Measurements from ENCODE around the gene TCEANC. TPM values are rescaled to one million over a fixed set of nuclear protein-coding genes. Genes with fewer than 3 reads are reported as not detected.
"Not testable (repeated sequence)": the region's sequence is repeated elsewhere in the genome, so short reads cannot be mapped to it uniquely, and the experiment has no call there.

TCEANC gene, protein sequence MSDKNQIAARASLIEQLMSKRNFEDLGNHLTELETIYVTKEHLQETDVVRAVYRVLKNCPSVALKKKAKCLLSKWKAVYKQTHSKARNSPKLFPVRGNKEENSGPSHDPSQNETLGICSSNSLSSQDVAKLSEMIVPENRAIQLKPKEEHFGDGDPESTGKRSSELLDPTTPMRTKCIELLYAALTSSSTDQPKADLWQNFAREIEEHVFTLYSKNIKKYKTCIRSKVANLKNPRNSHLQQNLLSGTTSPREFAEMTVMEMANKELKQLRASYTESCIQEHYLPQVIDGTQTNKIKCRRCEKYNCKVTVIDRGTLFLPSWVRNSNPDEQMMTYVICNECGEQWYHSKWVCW
- 13.0 TPM for polyA plus RNA-seq

DNA sequence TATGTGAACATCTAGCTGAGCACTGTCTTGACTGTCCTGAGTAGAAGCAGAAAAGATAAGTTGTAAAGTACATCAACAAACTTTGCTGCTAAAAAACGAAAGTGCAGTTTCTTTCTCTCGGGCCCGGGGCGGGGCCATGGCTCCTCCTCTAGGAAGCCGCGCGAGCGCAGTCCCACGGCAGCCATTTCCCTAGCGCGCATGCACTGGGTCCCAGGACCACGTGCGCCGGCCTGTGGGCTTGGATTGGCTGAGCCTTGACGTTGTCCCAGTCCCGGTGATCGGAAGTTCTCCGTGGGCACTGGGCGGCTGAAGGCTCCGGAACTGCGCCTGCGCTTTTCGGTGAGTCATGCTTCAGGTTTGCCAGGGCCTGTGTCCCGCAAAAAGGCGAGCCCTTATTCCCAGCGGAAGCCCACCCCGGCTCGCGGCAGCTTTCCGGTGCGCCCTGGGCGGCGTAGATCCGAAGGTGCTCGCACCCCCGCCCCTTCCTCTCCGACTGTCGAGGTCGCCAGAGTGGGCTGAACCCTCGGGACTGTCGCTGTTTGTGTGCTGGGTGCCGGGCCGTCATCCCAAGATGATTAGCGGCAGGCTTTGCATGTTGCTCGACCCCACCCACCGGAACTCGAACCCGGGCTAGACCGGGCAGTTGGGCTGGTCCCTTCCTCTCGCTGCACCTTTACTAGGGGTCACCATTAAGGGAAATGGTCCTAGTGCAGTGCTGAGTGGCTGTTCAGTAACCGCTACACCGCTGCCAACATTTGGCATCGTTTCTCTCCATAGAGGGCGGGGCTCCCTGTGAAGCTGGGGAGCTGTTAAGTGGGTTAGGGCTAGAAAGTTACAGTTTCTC is at the start of gene TCEANC:
Gene TCEANC (plus strand): TSS at position 292 of the 844 bp plus-strand sequence. CDS start 9,368 bp downstream, outside the sequence.
- no peaks in the 10 kb centered on the region for H3K36me3 Mint-ChIP-seq
- peak within 1 kb of the TSS; percentile 94 to 99 (median 96) for H3K4me3 Mint-ChIP-seq
- H3K4me1 Mint-ChIP-seq: peaks cover 10 to 18% (median 14%) of the 10 kb centered on the region in 3 donors

DNA sequence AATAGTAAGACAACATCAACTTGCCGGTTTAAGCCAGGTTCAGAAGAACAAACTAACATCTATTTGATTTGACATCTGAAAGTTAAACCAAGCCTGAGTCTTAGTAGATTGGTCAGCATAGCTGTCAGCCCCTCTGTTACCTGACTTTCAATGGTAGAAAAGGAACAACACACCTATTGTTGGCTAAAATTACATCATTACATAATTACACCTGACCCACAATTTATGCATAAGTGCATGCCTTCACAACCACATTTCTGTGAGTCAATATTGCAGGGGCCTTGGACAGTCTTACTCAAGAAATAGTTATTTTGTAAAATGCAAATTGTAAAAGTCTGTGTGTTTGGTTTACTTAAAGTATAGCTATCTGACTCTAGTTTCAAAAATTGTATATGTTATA is 47.3 kb upstream of the TCEANC start:
- no peaks in the 10 kb centered on the region for H3K36me3 Mint-ChIP-seq
- peaks cover 0 to 2% (median 0%) of the 10 kb centered on the region in 3 donors for H3K4me1 Mint-ChIP-seq
- H3K27ac Mint-ChIP-seq: no peak overlapping the region
- peaks cover 23% of the 10 kb centered on the region for H3K27me3 Mint-ChIP-seq
- H3K9me3 Mint-ChIP-seq: peaks cover 0 to 5% (median 2%) of the 10 kb centered on the region in 3 donors
- H3K4me3 Mint-ChIP-seq: no peak overlapping the region

More for the DNA sequence above, at the start of gene TCEANC:
- H3K27ac Mint-ChIP-seq: peak within 1 kb of the TSS; percentile 97 to 99 (median 98)
- H3K9me3 Mint-ChIP-seq: peaks cover 0 to 2% (median 0%) of the 10 kb centered on the region in 3 donors
- H3K27me3 Mint-ChIP-seq: no peaks in the 10 kb centered on the region

DNA sequence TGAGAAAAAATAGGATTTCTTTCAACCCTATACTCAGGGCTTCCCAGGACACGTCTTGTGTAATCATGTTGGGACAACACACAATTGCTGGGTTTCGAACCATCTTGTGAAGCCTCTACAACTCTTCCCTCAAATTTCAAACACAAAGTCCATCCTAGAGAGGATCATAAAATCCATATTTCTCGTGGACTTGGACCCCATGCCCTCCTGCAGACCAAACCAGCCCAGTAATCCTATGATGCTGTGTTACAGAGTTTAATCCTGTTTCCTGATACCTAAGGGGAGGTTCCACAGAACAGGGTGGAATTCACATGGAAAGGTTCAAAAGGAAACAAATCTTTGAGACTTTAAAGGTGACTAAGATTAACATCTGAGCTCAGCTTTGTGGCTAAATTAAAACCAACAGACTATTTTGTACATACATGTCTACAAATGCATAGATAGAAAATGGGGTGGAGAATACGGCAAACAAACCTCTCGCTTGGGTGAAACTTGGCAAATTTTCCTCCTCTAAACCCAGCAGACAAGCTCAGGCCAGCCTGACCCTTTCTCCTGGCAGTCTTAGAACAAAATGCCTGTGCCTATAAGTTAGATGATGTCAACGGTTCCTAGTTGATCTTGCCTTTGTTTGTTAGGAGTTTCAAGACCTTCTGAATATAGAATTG is 45.5 kb upstream of the TCEANC start:
- H3K4me3 Mint-ChIP-seq: no peak overlapping the region
- peaks cover 0 to 3% (median 2%) of the 10 kb centered on the region in 3 donors for H3K9me3 Mint-ChIP-seq
- H3K36me3 Mint-ChIP-seq: no peaks in the 10 kb centered on the region
- peaks cover 15% of the 10 kb centered on the region for H3K27me3 Mint-ChIP-seq
- peaks cover 0 to 2% (median 0%) of the 10 kb centered on the region in 3 donors for H3K4me1 Mint-ChIP-seq
- H3K27ac Mint-ChIP-seq: no peak overlapping the region

DNA sequence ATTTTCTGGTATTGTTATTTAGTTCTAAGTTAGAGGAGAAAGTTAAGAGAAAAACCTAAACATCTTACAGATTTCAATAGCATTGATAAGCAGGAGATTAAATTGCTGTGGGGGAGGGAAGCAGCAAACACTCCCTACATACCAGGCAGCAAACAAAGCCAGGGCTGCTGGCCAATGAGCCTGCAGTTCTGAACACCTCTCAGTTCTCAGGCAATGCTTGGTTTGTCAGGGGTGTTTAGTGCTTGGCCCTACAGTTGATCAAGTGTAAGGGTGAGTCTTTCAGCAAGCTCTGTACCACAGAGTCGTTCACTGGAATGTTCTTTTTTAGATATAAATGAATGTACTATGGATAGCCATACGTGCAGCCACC is 45.0 kb upstream of the TCEANC start:
- no peak overlapping the region for H3K27ac Mint-ChIP-seq
- peaks cover 0 to 2% (median 0%) of the 10 kb centered on the region in 3 donors for H3K4me1 Mint-ChIP-seq
- peaks cover 0 to 2% (median 0%) of the 10 kb centered on the region in 3 donors for H3K9me3 Mint-ChIP-seq
- H3K36me3 Mint-ChIP-seq: no peaks in the 10 kb centered on the region
- H3K4me3 Mint-ChIP-seq: no peak overlapping the region
- peaks cover 12% of the 10 kb centered on the region for H3K27me3 Mint-ChIP-seq

DNA sequence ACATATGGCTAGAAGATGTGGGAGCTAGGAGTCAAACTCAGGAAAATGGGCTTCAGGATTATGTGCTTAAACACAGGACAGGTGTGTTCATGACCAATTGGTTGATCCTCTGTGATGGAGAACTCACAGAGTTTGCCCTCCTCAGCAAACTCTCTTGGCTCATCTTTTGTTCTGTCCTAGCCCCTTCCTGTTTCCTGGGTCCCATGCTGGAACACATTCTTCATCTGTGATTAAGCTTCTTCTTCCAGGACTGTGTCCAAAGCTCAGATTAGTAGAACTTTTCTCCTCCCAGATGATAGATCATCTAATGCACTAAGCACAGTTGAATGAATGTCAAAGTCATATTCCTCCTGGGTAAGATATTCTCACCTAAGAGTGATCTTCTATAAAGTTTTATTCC is 38.8 kb upstream of the TCEANC start:
- H3K27me3 Mint-ChIP-seq: peaks cover 8% of the 10 kb centered on the region
- no peak overlapping the region for H3K27ac Mint-ChIP-seq
- no peaks in the 10 kb centered on the region for H3K9me3 Mint-ChIP-seq
- peaks cover 0 to 5% (median 2%) of the 10 kb centered on the region in 3 donors for H3K4me1 Mint-ChIP-seq
- H3K36me3 Mint-ChIP-seq: peaks cover 5% of the 10 kb centered on the region
- H3K4me3 Mint-ChIP-seq: no peak overlapping the region

DNA sequence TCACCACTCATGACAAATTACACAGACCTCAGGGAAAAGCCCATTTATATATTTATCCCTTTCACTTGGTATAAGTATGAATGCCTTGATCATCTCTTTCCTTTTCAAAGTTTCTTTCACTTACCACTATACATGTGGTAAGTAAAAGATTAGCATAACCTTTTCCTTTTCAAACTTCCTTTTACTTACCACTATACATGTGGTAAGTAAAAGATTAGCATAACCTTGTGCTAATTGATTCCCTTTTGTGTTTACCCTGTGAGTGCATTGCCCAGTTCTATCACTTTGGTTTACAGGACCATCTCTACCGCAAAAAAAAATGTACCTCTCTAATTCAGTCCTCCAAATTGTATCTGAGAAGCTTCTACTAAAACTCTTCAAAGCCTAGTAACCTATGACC is 32.7 kb upstream of the TCEANC start:
- Mint-ChIP-seq H3K27me3 (peaks cover 19% of the 10 kb centered on the region), H3K36me3 (peaks cover 5% of the 10 kb centered on the region), H3K4me1 (peaks cover 0 to 1% (median 0%) of the 10 kb centered on the region in 3 donors), H3K27ac (no peak overlapping the region), H3K9me3 (peaks cover 0 to 3% (median 2%) of the 10 kb centered on the region in 3 donors), H3K4me3 (no peak overlapping the region)

DNA sequence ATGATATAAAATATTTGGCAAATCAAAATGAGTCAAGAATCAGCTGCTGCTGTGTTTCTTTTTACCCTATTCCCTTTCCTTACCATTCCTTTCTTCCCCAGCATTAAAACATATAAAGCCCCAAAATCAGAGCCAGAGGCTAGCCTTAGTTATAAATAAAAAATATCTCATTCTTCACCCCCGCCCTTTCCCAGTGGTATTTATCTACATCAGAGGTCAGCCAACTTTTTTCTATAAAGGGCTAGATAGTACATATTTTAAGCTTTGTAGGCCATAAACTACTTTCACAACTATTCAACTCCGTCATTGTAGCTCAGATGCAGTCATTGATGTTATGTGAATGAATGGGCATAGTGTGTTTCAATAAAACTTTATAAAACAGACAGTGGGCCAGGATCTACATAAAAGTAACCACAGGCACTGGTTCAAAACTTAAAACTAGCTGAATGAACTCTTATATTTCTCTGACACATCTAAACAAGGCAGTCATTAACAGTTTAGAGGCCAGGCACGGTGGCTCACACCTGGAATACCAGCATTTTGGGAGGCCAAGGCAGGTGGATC is 30.5 kb upstream of the TCEANC start:
- H3K4me3 Mint-ChIP-seq: no peak overlapping the region
- H3K9me3 Mint-ChIP-seq: peaks cover 0 to 3% (median 2%) of the 10 kb centered on the region in 3 donors
- no peaks in the 10 kb centered on the region for H3K4me1 Mint-ChIP-seq
- peaks cover 22% of the 10 kb centered on the region for H3K27me3 Mint-ChIP-seq
- H3K27ac Mint-ChIP-seq: no peak overlapping the region
- peaks cover 5% of the 10 kb centered on the region for H3K36me3 Mint-ChIP-seq

DNA sequence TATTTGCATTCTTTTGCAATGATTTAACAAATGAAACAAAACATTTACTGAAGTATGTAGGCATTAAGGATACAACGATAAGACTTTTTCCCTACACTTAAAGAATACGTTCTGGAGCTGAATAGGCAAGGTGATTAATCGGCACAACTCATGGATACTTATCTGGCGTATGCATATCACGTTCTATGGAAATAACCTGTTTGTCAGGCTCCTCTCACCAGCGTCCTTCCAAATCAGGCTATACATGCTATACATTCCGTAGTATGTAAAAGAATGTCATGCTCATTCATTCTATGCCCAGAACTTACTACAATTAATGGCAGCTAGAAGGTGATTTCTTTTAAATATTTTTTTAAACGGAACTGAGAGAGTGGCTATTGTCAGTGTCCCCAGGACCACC is 25.6 kb upstream of the TCEANC start:
- H3K27ac Mint-ChIP-seq: no peak overlapping the region

DNA sequence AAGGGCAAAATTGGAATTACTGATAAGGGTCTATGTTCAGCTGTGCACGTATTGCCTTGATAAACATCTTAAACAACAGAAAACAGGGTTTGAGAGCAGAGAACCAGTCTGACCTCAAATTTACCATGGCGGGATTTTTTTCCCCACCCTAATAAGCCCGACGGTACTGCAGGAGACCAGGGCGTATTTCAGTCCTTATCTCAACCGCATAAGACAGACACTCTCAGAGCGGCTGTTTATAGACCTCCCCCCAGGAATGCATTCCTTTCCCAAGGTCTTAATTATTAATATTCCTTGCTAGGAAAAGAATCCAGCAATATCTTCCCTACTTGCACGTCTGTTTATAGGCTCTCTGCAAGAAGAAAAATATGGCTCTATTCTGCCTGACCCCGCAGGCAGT is 15.7 kb upstream of the TCEANC start:
- not testable (repeated sequence) for H3K4me1 Mint-ChIP-seq, H3K36me3 Mint-ChIP-seq, H3K4me3 Mint-ChIP-seq, H3K27ac Mint-ChIP-seq
- Mint-ChIP-seq H3K27me3 (peaks cover 14% of the 10 kb centered on the region), H3K9me3 (peaks cover 3 to 19% (median 13%) of the 10 kb centered on the region in 3 donors)

More for the DNA sequence above, 25.6 kb upstream of the TCEANC start:
- Mint-ChIP-seq H3K4me3 (no peak overlapping the region), H3K27me3 (peaks cover 12% of the 10 kb centered on the region), H3K36me3 (no peaks in the 10 kb centered on the region), H3K4me1 (no peaks in the 10 kb centered on the region), H3K9me3 (peaks cover 0 to 3% (median 0%) of the 10 kb centered on the region in 3 donors)

DNA sequence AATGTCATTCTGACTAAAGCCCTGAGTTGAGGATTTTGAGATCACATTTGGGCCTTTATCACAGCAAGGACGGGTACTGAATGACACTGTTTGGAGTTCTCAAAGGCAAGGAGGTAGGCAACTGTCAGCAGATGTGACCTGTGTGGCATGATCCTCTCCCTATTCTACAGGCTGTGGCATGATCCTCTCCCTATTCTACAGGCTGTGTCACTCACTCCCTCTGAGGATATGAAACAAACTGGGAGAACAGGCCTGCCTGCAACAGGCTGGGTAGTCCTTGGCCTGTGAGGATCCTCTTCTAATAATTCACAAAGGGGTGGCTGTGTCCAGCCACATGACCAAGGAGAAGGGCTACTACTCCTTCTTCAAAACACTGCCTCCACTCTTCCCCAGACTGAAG is 14.9 kb upstream of the TCEANC start:
- Mint-ChIP-seq H3K36me3 (peaks cover 4% of the 10 kb centered on the region), H3K27me3 (peaks cover 14% of the 10 kb centered on the region), H3K4me3 (no peak overlapping the region), H3K4me1 (no peaks in the 10 kb centered on the region), H3K9me3 (peaks cover 3 to 19% (median 11%) of the 10 kb centered on the region in 3 donors), H3K27ac (no peak overlapping the region)

DNA sequence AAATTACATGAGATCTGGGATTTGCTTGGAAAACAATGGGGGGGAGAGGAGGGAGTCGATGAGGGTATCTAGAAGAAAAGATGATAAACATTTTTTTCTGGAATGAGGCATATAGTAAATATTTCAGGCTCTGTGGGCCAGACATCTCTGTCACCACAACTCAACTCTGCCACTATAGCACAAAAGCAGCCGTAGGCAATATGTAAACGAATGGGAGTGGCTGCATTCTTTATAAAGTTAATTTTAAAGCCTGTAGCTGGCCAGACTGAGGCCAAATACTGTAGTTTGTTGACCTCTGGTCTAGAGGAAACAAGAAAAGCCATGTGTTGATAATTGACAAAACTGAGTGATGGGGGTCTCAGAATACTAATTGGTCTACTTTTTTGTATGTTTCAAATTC is 14.1 kb upstream of the TCEANC start:
- Mint-ChIP-seq H3K27me3 (peaks cover 14% of the 10 kb centered on the region), H3K4me3 (no peak overlapping the region), H3K36me3 (peaks cover 4% of the 10 kb centered on the region), H3K27ac (no peak overlapping the region), H3K4me1 (no peaks in the 10 kb centered on the region), H3K9me3 (peaks cover 3 to 19% (median 11%) of the 10 kb centered on the region in 3 donors)

DNA sequence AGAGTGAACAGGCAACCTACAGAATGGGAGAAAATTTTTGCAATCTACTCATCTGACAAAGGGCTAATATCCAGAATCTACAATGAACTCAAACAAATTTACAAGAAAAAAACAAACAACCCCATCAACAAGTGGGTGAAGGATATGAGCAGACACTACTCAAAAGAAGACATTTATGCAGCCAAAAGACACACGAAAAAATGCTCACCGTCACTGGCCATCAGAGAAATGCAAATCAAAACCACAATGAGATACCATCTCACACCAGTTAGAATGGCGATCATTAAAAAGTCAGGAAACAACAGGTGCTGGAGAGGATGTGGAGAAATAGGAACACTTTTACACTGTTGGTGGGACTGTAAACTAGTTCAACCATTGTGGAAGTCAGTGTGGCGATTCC is 11.3 kb upstream of the TCEANC start:
- H3K36me3 Mint-ChIP-seq, H3K4me1 Mint-ChIP-seq, H3K4me3 Mint-ChIP-seq, H3K27ac Mint-ChIP-seq: not testable (repeated sequence)
- H3K9me3 Mint-ChIP-seq: peaks cover 1 to 10% (median 8%) of the 10 kb centered on the region in 3 donors
- H3K27me3 Mint-ChIP-seq: peaks cover 15% of the 10 kb centered on the region

DNA sequence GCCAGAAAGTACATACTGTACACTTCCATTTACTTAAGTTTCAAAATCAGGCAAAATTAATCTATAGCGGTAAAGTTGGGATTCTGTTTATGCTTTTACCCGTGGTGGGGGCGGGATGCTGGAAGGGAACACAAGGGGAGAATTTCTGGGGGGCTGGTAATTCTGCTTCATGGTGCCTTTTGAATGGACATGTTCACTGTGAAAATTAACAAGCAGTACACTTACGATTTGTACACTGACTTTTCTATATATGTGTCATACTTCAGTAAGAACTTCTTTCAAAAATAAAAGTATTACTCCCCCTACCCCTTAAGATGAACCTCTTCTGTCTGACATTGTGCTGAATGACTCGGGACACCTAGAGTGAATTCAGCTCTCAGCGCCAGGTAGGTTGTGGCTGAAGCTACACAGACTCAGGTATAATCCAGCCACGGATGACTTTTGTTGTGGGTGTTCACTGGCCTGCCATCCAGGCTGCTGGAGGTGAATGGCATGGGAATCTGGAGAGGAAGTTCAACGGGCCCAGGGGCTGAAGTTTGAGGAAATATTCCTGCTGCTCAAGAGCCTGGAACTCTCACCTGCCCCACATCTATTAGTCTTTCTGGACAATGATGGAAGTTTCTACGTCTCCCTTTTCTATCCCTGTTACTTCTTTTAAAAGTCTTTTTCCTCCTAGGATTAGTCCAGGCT is 7.3 kb upstream of the TCEANC start:
- no peak overlapping the region for H3K27ac Mint-ChIP-seq
- H3K4me1 Mint-ChIP-seq: no peaks in the 10 kb centered on the region
- H3K36me3 Mint-ChIP-seq: no peaks in the 10 kb centered on the region
- H3K4me3 Mint-ChIP-seq: no peak overlapping the region
- H3K27me3 Mint-ChIP-seq: peaks cover 9% of the 10 kb centered on the region
- peaks cover 0 to 4% (median 0%) of the 10 kb centered on the region in 3 donors for H3K9me3 Mint-ChIP-seq

DNA sequence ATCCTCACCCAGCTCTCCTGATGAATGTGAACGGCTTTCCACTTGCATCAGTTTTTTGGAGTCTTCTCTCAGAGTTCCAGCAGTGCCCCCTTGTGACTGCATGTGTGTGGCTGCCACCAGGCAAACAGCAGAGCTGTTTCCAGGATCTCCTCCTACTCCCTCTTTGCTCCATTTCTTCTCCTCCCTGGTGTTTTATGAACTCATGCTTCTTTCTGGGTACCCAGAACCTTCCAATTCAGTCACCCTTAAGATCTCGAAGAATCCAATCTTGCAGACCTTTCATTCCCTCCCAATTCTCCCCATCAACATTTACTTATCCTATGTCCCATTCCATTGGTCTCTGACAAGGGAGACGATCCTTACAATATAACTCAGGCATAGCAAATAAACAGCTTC is 6.8 kb upstream of the TCEANC start:
- no peak overlapping the region for H3K27ac Mint-ChIP-seq
- H3K27me3 Mint-ChIP-seq: peaks cover 9% of the 10 kb centered on the region
- H3K4me1 Mint-ChIP-seq: peaks cover 0 to 2% (median 0%) of the 10 kb centered on the region in 3 donors
- H3K36me3 Mint-ChIP-seq: no peaks in the 10 kb centered on the region
- peak overlapping the region in 1 of 4 donors; percentile 18 for H3K4me3 Mint-ChIP-seq
- H3K9me3 Mint-ChIP-seq: peaks cover 0 to 4% (median 0%) of the 10 kb centered on the region in 3 donors
